Ovary (tissue), 3 donors: ENCODE results near the gene SLC35D1.

Source experiments
- POLR2A ChIP-seq: fragments of 450-650 bp; IDR thresholded peaks from one replicate; pipeline ENCODE4 v1.6.1; 2017; ENCODE audit warnings: antibody characterized with exemption, mild to moderate bottlenecking, moderate library complexity
- TF ChIP-seq, protein P1 (sequence below), 3 donors: fragments of 450-650 bp in 2 of 3; fragments of 200-600 bp in 1 of 3; IDR thresholded peaks; one replicate each; pipeline versions ENCODE4 v1.5.1 to v1.8.0; 2016 to 2022; ENCODE audit warnings: antibody characterized with exemption in 3 of 3, mild to moderate bottlenecking in 1 of 3
- donor health status: DM: no; HTN: no; CAD: no.

GRCh38 chr1:67019121-67019520 lies 34.8 kb downstream of the SLC35D1 start:
- no peak for TF ChIP-seq POLR2A
- TF ChIP-seq, protein P1, sequence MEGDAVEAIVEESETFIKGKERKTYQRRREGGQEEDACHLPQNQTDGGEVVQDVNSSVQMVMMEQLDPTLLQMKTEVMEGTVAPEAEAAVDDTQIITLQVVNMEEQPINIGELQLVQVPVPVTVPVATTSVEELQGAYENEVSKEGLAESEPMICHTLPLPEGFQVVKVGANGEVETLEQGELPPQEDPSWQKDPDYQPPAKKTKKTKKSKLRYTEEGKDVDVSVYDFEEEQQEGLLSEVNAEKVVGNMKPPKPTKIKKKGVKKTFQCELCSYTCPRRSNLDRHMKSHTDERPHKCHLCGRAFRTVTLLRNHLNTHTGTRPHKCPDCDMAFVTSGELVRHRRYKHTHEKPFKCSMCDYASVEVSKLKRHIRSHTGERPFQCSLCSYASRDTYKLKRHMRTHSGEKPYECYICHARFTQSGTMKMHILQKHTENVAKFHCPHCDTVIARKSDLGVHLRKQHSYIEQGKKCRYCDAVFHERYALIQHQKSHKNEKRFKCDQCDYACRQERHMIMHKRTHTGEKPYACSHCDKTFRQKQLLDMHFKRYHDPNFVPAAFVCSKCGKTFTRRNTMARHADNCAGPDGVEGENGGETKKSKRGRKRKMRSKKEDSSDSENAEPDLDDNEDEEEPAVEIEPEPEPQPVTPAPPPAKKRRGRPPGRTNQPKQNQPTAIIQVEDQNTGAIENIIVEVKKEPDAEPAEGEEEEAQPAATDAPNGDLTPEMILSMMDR (IDR thresholded peaks at IDR 0.05) = no peak
